ENCODE measurements around the gene CERT1. TPM values are rescaled to one million over a fixed set of nuclear protein-coding genes. Genes with fewer than 3 reads are reported as not detected.

CERT1 gene
- polyA plus RNA-seq, 1 experiment = 4.5 TPM

DNA sequence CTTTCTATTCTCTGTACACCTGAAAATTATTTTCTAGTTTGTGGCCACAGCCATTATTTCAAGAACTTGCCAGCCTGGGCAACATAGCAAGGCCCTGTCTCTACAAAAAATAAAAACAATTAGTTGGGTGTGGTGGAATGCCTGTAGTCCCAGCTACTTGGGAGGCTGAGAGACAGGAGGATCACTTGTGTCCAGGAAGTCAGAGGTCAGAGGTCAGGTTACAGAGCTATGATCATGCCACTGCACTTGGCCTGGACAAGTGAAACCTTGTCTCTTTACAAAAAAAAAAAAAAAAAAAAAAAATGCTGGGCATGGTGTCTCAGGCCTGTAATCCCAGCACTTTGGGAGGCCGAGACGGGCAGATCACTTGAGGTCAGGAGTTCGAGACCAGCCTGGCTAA lies 116.2 kb downstream of the CERT1 start:
- Histone ChIP-seq H3K27me3 (ENCODE audit: control insufficient read depth, insufficient read depth, low read length) (no peaks in the 10 kb centered on the region), H3K4me3 (ENCODE audit: low read depth, low read length) (no peak overlapping the region), H3K36me3 (ENCODE audit: control insufficient read depth, insufficient read depth, low read length) (no peaks in the 10 kb centered on the region)
- POLR2A ChIA-PET = no interaction called here
- CTCF ChIA-PET = no interaction called here
- no peak for DNase-seq (ENCODE audit: low read depth)
- TF ChIP-seq, protein P1, sequence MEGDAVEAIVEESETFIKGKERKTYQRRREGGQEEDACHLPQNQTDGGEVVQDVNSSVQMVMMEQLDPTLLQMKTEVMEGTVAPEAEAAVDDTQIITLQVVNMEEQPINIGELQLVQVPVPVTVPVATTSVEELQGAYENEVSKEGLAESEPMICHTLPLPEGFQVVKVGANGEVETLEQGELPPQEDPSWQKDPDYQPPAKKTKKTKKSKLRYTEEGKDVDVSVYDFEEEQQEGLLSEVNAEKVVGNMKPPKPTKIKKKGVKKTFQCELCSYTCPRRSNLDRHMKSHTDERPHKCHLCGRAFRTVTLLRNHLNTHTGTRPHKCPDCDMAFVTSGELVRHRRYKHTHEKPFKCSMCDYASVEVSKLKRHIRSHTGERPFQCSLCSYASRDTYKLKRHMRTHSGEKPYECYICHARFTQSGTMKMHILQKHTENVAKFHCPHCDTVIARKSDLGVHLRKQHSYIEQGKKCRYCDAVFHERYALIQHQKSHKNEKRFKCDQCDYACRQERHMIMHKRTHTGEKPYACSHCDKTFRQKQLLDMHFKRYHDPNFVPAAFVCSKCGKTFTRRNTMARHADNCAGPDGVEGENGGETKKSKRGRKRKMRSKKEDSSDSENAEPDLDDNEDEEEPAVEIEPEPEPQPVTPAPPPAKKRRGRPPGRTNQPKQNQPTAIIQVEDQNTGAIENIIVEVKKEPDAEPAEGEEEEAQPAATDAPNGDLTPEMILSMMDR (IDR thresholded peaks at IDR 0.05; ENCODE audit: insufficient read depth, low read depth, low read length) = no peak

DNA sequence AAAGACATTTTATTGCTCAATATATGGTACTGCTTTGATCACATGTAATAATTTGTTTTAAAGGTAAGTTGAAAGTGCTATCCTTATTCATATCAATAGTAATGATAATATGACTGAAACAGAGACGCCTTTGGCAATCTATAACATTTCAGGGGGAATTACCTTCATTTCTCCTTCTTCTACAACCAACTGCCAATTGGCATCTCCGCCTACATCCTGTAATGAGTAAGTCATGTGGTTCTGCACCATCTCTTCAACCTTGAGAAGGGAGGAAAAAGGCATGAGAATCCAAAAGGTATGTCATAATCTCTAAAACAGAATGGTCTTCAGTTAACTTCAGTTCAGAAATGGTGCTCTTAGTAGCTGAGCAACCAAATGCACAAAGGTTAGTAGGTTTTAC lies 122.0 kb downstream of the CERT1 start:
- no peaks in the 10 kb centered on the region for H3K27me3 ChIP-seq (ENCODE audit: control insufficient read depth, insufficient read depth, low read length)
- TF ChIP-seq, protein P1 (IDR thresholded peaks at IDR 0.05; ENCODE audit: insufficient read depth, low read depth, low read length) = no peak
- ChIA-PET CTCF (no interaction called here), POLR2A (no interaction called here)
- no peak for DNase-seq (ENCODE audit: low read depth)
- H3K36me3 ChIP-seq (ENCODE audit: control insufficient read depth, insufficient read depth, low read length) = peaks cover 3% of the 10 kb centered on the region
- H3K4me3 ChIP-seq (ENCODE audit: low read depth, low read length) = no peak overlapping the region

DNA sequence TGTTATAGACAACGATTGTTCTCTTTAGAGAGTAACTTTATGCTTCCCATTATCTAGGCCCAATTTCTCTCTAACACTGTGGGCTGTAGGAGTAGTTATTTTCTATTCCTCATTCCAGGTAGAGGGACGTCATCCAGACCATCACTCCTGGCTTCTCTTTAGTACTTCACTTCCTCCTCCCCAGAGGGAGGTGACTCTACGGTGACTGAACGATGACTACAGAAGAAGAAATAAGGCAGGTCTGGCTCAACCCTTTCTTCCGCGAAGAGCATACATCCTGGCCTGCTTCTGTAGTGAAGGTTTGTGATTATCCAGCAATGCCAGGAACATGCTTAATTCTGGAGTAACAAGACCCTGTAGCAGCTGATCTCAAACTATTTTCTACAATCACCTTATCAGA lies 123.6 kb downstream of the CERT1 start:
- POLR2A ChIA-PET = no interaction called here
- H3K27me3 ChIP-seq (ENCODE audit: control insufficient read depth, insufficient read depth, low read length) = no peaks in the 10 kb centered on the region
- peaks cover 3% of the 10 kb centered on the region for H3K36me3 ChIP-seq (ENCODE audit: control insufficient read depth, insufficient read depth, low read length)
- no peak overlapping the region for H3K4me3 ChIP-seq (ENCODE audit: low read depth, low read length)
- DNase-seq (ENCODE audit: low read depth) = no peak
- TF ChIP-seq, protein P1 (IDR thresholded peaks at IDR 0.05; ENCODE audit: insufficient read depth, low read depth, low read length) = no peak
- CTCF ChIA-PET = no interaction called here

DNA sequence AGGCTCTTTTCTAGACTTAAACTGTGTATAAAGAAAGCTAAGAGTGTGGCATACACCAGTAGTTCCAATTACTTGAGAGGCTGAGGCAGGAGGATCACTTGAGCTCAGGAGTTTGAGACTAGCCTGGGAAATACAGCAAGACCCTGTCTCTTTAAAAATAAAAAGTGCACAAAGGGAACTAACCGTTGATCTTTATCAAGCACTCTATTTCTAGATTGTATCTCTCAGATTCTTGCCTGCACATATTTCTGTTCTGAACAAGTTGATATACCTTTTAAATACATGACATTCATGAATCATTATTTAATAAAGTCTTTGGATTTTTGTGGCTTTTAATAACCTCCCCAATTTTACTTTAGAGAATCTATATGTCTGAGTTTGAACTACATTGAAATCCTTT lies 127.2 kb downstream of the CERT1 start:
- TF ChIP-seq, protein P1 (IDR thresholded peaks at IDR 0.05; ENCODE audit: insufficient read depth, low read depth, low read length) = no peak
- Histone ChIP-seq H3K4me3 (ENCODE audit: low read depth, low read length) (no peak overlapping the region), H3K27me3 (ENCODE audit: control insufficient read depth, insufficient read depth, low read length) (no peaks in the 10 kb centered on the region), H3K36me3 (ENCODE audit: control insufficient read depth, insufficient read depth, low read length) (peaks cover 4% of the 10 kb centered on the region)
- no peak for DNase-seq (ENCODE audit: low read depth)
- ChIA-PET POLR2A (no interaction called here), CTCF (no interaction called here)

GRCh38 chr5:75381456-75381855 lies 130.0 kb downstream of the CERT1 start:
- no peak overlapping the region for H3K4me3 ChIP-seq (ENCODE audit: low read depth, low read length)
- no peaks in the 10 kb centered on the region for H3K27me3 ChIP-seq (ENCODE audit: control insufficient read depth, insufficient read depth, low read length)
- POLR2A ChIA-PET = no interaction called here
- CTCF ChIA-PET = no interaction called here
- peaks cover 3% of the 10 kb centered on the region; the same call in 1 of the 2 replicates for H3K36me3 ChIP-seq (ENCODE audit: control insufficient read depth, insufficient read depth, low read length)
- TF ChIP-seq, protein P1 (IDR thresholded peaks at IDR 0.05; ENCODE audit: insufficient read depth, low read depth, low read length) = no peak
- DNase-seq (ENCODE audit: low read depth) = no peak
